NCI-H226 (cell line): ENCODE measurements around the gene PMPCA.
A peak's percentile ranks its signal among the peaks of the same experiment; 100 is the strongest.

Experiments used
- DNase-seq: peaks from one replicate; pipeline ENCODE4 v3.0.0-alpha.2; 2015

Gene PMPCA

GRCh38 chr9:136410500-136411287 is at the start of gene PMPCA, which contains the start of gene ENTR1:
Gene PMPCA, plus strand, starts transcription at chr9:136410658. Its CDS starts 11 bp downstream, at chr9:136410669.
Gene ENTR1, minus strand, starts transcription at chr9:136410614. Its CDS starts 217 bp downstream, at chr9:136410397.
- peak; percentile 78 for DNase-seq

GRCh38 chr9:136361047-136361753 is 49.3 kb upstream of the PMPCA start:
- DNase-seq: no peak

- DNase-seq: no peak
These were observed 48.6 kb upstream of the PMPCA start for GRCh38 chr9:136361754-136362449.

GRCh38 chr9:136362450-136362784 is 48.0 kb upstream of the PMPCA start:
- DNase-seq: no peak

- DNase-seq: peak; percentile 78
These were observed 47.1 kb upstream of the PMPCA start, which contains the start of gene DNLZ for GRCh38 chr9:136363106-136363948. Gene DNLZ, minus strand, starts transcription at chr9:136363744. Its CDS starts 30 bp downstream, at chr9:136363714.

GRCh38 chr9:136363949-136364748 is 46.3 kb upstream of the PMPCA start:
- no peak for DNase-seq

- no peak for DNase-seq
These were observed 45.3 kb upstream of the PMPCA start for GRCh38 chr9:136364942-136365774.

- DNase-seq: no peak
These were observed 44.7 kb upstream of the PMPCA start for GRCh38 chr9:136365775-136366222.

- DNase-seq: no peak
These were observed 43.6 kb upstream of the PMPCA start for GRCh38 chr9:136366826-136367225.

- no peak for DNase-seq
These were observed 42.9 kb upstream of the PMPCA start for GRCh38 chr9:136367296-136368145.

- no peak for DNase-seq
These were observed 42.3 kb upstream of the PMPCA start for GRCh38 chr9:136368190-136368589.

GRCh38 chr9:136370037-136370436 is 40.4 kb upstream of the PMPCA start:
- no peak for DNase-seq

GRCh38 chr9:136370687-136371532 is 39.5 kb upstream of the PMPCA start:
- DNase-seq: no peak

GRCh38 chr9:136371533-136371880 is 39.0 kb upstream of the PMPCA start:
- DNase-seq: no peak

GRCh38 chr9:136372006-136372405 is 38.5 kb upstream of the PMPCA start:
- no peak for DNase-seq

- peak; percentile 52 for DNase-seq
These were observed 37.7 kb upstream of the PMPCA start for GRCh38 chr9:136372561-136373299.

GRCh38 chr9:136373300-136374182 is 36.9 kb upstream of the PMPCA start, which contains the start of gene CARD9:
Gene CARD9, minus strand, starts transcription at chr9:136373669. Its CDS starts 1,591 bp downstream, at chr9:136372078.
- DNase-seq: no peak
